Keratinocyte (primary cell): Measurements from ENCODE around the gene TSHZ2. TPM values are rescaled to one million over a fixed set of nuclear protein-coding genes. Genes with fewer than 3 reads are reported as not detected.

Experiments
- DNase-seq: peaks from one replicate; pipeline ENCODE4 v3.0.0-alpha.2; 2011; ENCODE audit warnings: low read depth, missing footprints, low spot score
- FAIRE-seq: peaks from 2 replicates; lab custom pipeline; 2011; peaks lifted over from hg19 to GRCh38; lab: Jason Lieb, UNC
- H2AFZ ChIP-seq: 2 replicates; pipeline ENCODE4 v1.6.0; 2012; ENCODE audit warnings: low read length, control low read depth, inconsistent platforms; ENCODE audit not compliant: control insufficient read depth
- H3K27ac ChIP-seq: 2 replicates; pipeline ENCODE4 v1.5.1; 2011; ENCODE audit warnings: low read length; ENCODE audit not compliant: control insufficient read depth, insufficient read depth
- H3K27me3 ChIP-seq: 3 replicates; pipeline ENCODE4 v1.6.0; 2011; ENCODE audit warnings: low read length; ENCODE audit not compliant: control insufficient read depth, insufficient read depth; ENCODE audit errors: extremely low read depth
- H3K36me3 ChIP-seq, 2 experiments: 2 replicates in 1 of 2; 3 replicates in 1 of 2; pipeline ENCODE4 v1.5.1; 2011; ENCODE audit warnings: low read length in 2 of 2, mild to moderate bottlenecking in 1 of 2; ENCODE audit not compliant: control insufficient read depth in 2 of 2, insufficient read depth in 2 of 2; ENCODE audit errors: extremely low read depth in 1 of 2
- H3K4me1 ChIP-seq: 3 replicates; pipeline ENCODE4 v1.5.1; 2011; ENCODE audit warnings: low read length; ENCODE audit not compliant: control insufficient read depth, insufficient read depth; ENCODE audit errors: extremely low read depth
- H3K4me2 ChIP-seq: 3 replicates; pipeline ENCODE4 v1.6.0; 2011; ENCODE audit warnings: low read depth, low read length; ENCODE audit not compliant: control insufficient read depth, insufficient read depth; ENCODE audit errors: extremely low read depth
- H3K4me3 ChIP-seq, 3 experiments: fragments of 200-600 bp in 1 of 3; sonication (generic) in 1 of 3; 2 replicates in 2 of 3; 3 replicates in 1 of 3; pipeline ENCODE4 v1.5.1; 2011 to 2016; ENCODE audit warnings: low read length in 3 of 3, mild to moderate bottlenecking in 3 of 3, control low read depth in 2 of 3, inconsistent platforms in 1 of 3, low read depth in 1 of 3, mixed read lengths in 1 of 3, mixed run types in 1 of 3, moderate library complexity in 1 of 3; ENCODE audit not compliant: control insufficient read depth in 2 of 3, insufficient read depth in 2 of 3; ENCODE audit errors: extremely low read depth in 1 of 3
- H3K79me2 ChIP-seq: 2 replicates; pipeline ENCODE4 v1.6.0; 2012; ENCODE audit warnings: low read length; ENCODE audit not compliant: control insufficient read depth, insufficient read depth
- H3K9ac ChIP-seq: 3 replicates; pipeline ENCODE4 v1.6.0; 2011; ENCODE audit warnings: low read length; ENCODE audit not compliant: control insufficient read depth, insufficient read depth; ENCODE audit errors: extremely low read depth
- H3K9me1 ChIP-seq: 3 replicates; pipeline ENCODE4 v1.6.0; 2011; ENCODE audit warnings: low read length; ENCODE audit not compliant: control insufficient read depth, insufficient read depth; ENCODE audit errors: extremely low read depth
- H3K9me3 ChIP-seq: 2 replicates; pipeline ENCODE4 v1.5.1; 2012; ENCODE audit warnings: low read depth, low read length; ENCODE audit not compliant: control insufficient read depth
- H4K20me1 ChIP-seq: 3 replicates; pipeline ENCODE4 v1.6.0; 2011; ENCODE audit warnings: low read length; ENCODE audit not compliant: control insufficient read depth, insufficient read depth; ENCODE audit errors: extremely low read depth
- CTCF ChIP-seq, 3 experiments: IDR thresholded peaks in 1 of 3; conservative IDR thresholded peaks in 1 of 3; optimal IDR thresholded peaks in 1 of 3; 2 replicates in 2 of 3; 3 replicates in 1 of 3; pipeline versions ENCODE3 to v1.5.1; 2011; ENCODE audit warnings: low read length in 3 of 3, mild to moderate bottlenecking in 3 of 3, moderate library complexity in 2 of 3, control low read depth in 1 of 3, inconsistent platforms in 1 of 3; ENCODE audit not compliant: insufficient read depth in 2 of 3; ENCODE audit errors: extremely low read depth in 1 of 3
- EZH2 ChIP-seq: IDR thresholded peaks from one replicate; pipeline ENCODE4 v1.6.1; 2012; ENCODE audit warnings: inconsistent platforms, mild to moderate bottlenecking, low read length, moderate library complexity
- dilution Hi-C: fragments of 300-500 bp; cut with MboI; formaldehyde crosslinking; loops from one replicate; pipeline ENCODE4 v1.7.0; 2020; ENCODE audit warnings: low sequenced_read_pairs; ENCODE audit not compliant: extremely low pct_ligation_motif_present
- polyA plus RNA-seq, 5 experiments: library from polyadenylated mRNA; depleted of rRNA in 3 of 5; stranded (reverse) in 3 of 5; stranded (forward) in 1 of 5; unstranded in 1 of 5; fragments of >200 nt; gene quantifications; 1 replicate in 1 of 5; 2 replicates in 3 of 5; 3 replicates in 1 of 5; pipeline versions ENCODE4 v1.2.1 to v1.2.3, GENCODE V29; 2011 to 2012; ENCODE audit warnings: missing spikeins in 2 of 5, low read depth in 1 of 5, low replicate concordance in 1 of 5

TSHZ2 gene
- polyA plus RNA-seq, 1 donor (not counting 4 experiments of a cell fraction or from before 2014, with no cell fraction given), result 1.1 TPM

DNA sequence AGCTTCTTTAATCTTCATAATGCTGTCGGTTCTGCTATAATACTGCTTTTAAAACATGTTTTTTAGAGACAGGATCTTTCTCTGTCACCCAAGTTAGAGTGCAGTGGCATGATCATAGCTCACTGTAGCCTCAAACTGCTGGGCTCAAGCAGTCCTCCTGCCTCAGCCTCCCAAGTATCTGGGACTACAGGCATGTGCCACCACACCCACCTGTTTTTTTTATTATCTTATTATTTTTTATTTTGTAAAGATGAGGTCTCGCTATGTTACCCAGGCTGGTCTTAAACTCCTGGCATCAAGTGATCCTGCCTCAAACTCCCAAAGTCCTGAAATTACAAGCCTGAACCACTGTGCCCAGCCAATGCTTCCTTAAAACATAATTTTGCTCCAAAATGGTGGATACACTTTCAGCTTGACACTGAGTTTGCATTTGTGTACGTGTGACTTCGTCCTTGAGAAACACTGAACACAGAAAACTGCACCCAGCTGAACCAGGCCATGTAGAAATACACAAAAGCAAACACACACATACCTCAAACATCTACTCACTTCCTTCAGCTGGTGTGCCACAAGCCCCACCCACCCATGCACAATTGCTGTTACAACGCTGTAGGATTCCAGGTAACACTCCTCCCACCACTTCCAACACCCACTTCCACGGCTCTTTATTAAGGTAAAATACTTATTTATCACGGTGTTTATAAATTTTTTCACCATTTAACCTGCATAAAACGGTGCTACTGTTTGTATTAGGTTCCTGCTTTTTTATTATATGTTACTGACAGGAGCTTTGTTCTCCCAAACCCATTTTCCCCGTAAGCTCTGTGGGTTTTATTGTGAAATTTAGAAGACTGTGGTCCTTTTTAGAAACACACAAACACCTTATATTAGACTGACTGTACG is 109.1 kb downstream of the TSHZ2 start:
- DNase-seq (peak; percentile 25), FAIRE-seq (peak; percentile 88)
- Histone ChIP-seq H3K4me3 (no peak overlapping the region), H3K27me3 (no peaks in the 10 kb centered on the region), H3K4me1 (peaks cover 17% of the 10 kb centered on the region), H3K9me3 (no peaks in the 10 kb centered on the region), H3K36me3 (no peaks in the 10 kb centered on the region), H3K4me2 (peak overlapping the region; percentile 56), H2AFZ (peak overlapping the region; percentile 76), H3K27ac (peak overlapping the region; percentile 13), H3K9me1 (no peaks in the 10 kb centered on the region), H4K20me1 (no peaks in the 10 kb centered on the region), H3K79me2 (no peaks in the 10 kb centered on the region), H3K9ac (no peak overlapping the region)
- dilution Hi-C loops, result no loop called here
- no peak for TF ChIP-seq CTCF (optimal IDR thresholded peaks at IDR 0.05 in 1 of 3, IDR thresholded peaks at IDR 0.05 in 1 of 3, conservative IDR thresholded peaks at IDR 0.05 in 1 of 3; ENCODE audit: extremely low read depth in 1 of 3, insufficient read depth in 2 of 3, low read length in 3 of 3)
- TF ChIP-seq EZH2, result no peak

- H3K27ac ChIP-seq, result no peak overlapping the region
- H4K20me1 ChIP-seq, result no peaks in the 10 kb centered on the region
- FAIRE-seq (no peak), DNase-seq (no peak)
- H3K4me3 ChIP-seq, result no peak overlapping the region
- dilution Hi-C loops, result no loop called here
- H3K4me2 ChIP-seq, result no peak overlapping the region
- no peak overlapping the region for H2AFZ ChIP-seq
- no peak for TF ChIP-seq EZH2
- TF ChIP-seq CTCF (optimal IDR thresholded peaks at IDR 0.05 in 1 of 3, IDR thresholded peaks at IDR 0.05 in 1 of 3, conservative IDR thresholded peaks at IDR 0.05 in 1 of 3; ENCODE audit: extremely low read depth in 1 of 3, insufficient read depth in 2 of 3, low read length in 3 of 3), result no peak
- peaks cover 17% of the 10 kb centered on the region for H3K4me1 ChIP-seq
- no peaks in the 10 kb centered on the region for H3K79me2 ChIP-seq
- no peaks in the 10 kb centered on the region for H3K27me3 ChIP-seq
- no peaks in the 10 kb centered on the region for H3K9me3 ChIP-seq
- H3K36me3 ChIP-seq, result no peaks in the 10 kb centered on the region
- H3K9me1 ChIP-seq, result no peaks in the 10 kb centered on the region
- no peak overlapping the region for H3K9ac ChIP-seq
These were observed 110.0 kb downstream of the TSHZ2 start for GRCh38 chr20:53081916-53082863.
